Neuronal stem cell (in vitro differentiated cells): Measurements from ENCODE around the gene FKBP4.
A peak's percentile ranks its signal among the peaks of the same experiment; 100 is the strongest.

Experiments used
- DNase-seq: peaks from one replicate; pipeline ENCODE4 v3.0.0-alpha.2; 2013; ENCODE audit warnings: low spot score
- H2AFZ ChIP-seq: one replicate; pipeline ENCODE4 v1.6.1; 2013; ENCODE audit warnings: mild to moderate bottlenecking, low read length, inconsistent platforms
- H2AK5ac ChIP-seq: 2 replicates; pipeline ENCODE4 v1.6.1; 2013; ENCODE audit warnings: low read depth, mild to moderate bottlenecking, inconsistent platforms, low read length, moderate library complexity, mixed read lengths
- H2BK120ac ChIP-seq: 2 replicates; pipeline ENCODE4 v1.6.1; 2013; ENCODE audit warnings: low read depth, mild to moderate bottlenecking, inconsistent platforms, low read length, moderate library complexity, mixed read lengths
- H2BK12ac ChIP-seq: one replicate; pipeline ENCODE4 v1.6.1; 2013; ENCODE audit warnings: low read length, inconsistent platforms
- H2BK15ac ChIP-seq: 2 replicates; pipeline ENCODE4 v1.6.1; 2013; ENCODE audit warnings: mild to moderate bottlenecking, low read length, inconsistent platforms, mixed read lengths
- H2BK5ac ChIP-seq: one replicate; pipeline ENCODE4 v1.6.1; 2013; ENCODE audit warnings: inconsistent platforms, mild to moderate bottlenecking, low read length, moderate library complexity
- H3K14ac ChIP-seq: one replicate; pipeline ENCODE4 v1.6.1; 2013; ENCODE audit warnings: low read length, inconsistent platforms
- H3K18ac ChIP-seq: 2 replicates; pipeline ENCODE4 v1.6.1; 2013; ENCODE audit warnings: low read length, inconsistent platforms
- H3K23ac ChIP-seq: 2 replicates; pipeline ENCODE4 v1.6.1; 2013; ENCODE audit warnings: low read depth, mild to moderate bottlenecking, mixed read lengths, low read length, inconsistent platforms; ENCODE audit not compliant: poor library complexity
- H3K27ac ChIP-seq: replicated peaks from 3 replicates; pipeline ENCODE4 v1.5.1; 2013; ENCODE audit warnings: low read length, inconsistent platforms
- H3K27me3 ChIP-seq, 3 experiments: 2 replicates each; pipeline ENCODE4 v1.6.1; 2013; ENCODE audit warnings: low read length in 3 of 3, mild to moderate bottlenecking in 2 of 3, inconsistent platforms in 1 of 3, low read depth in 1 of 3, mixed read lengths in 1 of 3, moderate library complexity in 1 of 3; ENCODE audit not compliant: control insufficient read depth in 3 of 3, insufficient read depth in 3 of 3
- H3K36me3 ChIP-seq, 2 donors: replicated peaks in 1 of 2; 2 replicates each; pipeline ENCODE4 v1.6.1; 2013; ENCODE audit warnings: low read length in 2 of 2; ENCODE audit not compliant: control insufficient read depth in 2 of 2, insufficient read depth in 2 of 2
- H3K4ac ChIP-seq: 2 replicates; pipeline ENCODE4 v1.6.1; 2013; ENCODE audit warnings: inconsistent platforms, mild to moderate bottlenecking, low read length, moderate library complexity
- H3K4me1 ChIP-seq, 2 donors: 1 replicate in 1 of 2; 2 replicates in 1 of 2; pipeline ENCODE4 v1.6.1; 2013; ENCODE audit warnings: low read length in 2 of 2, low read depth in 1 of 2; ENCODE audit not compliant: control insufficient read depth in 2 of 2, insufficient read depth in 1 of 2
- H3K4me2 ChIP-seq: one replicate; pipeline ENCODE4 v1.6.1; 2013; ENCODE audit warnings: mild to moderate bottlenecking, low read length, inconsistent platforms; ENCODE audit not compliant: insufficient read depth, poor library complexity, severe bottlenecking
- H3K4me3 ChIP-seq, 2 donors: 2 replicates each; pipeline ENCODE4 v1.5.1; 2013; ENCODE audit warnings: low read length in 2 of 2, mild to moderate bottlenecking in 2 of 2, inconsistent platforms in 1 of 2, moderate library complexity in 1 of 2
- H3K79me1 ChIP-seq: one replicate; pipeline ENCODE4 v1.6.1; 2013; ENCODE audit warnings: low read depth, mild to moderate bottlenecking, inconsistent platforms, low read length, moderate library complexity
- H3K9ac ChIP-seq: one replicate; pipeline ENCODE4 v1.6.1; 2013; ENCODE audit warnings: mild to moderate bottlenecking, low read depth, low read length, inconsistent platforms; ENCODE audit not compliant: poor library complexity
- H3K9me3 ChIP-seq, 2 donors: replicated peaks in 1 of 2; 2 replicates each; pipeline versions ENCODE3 to v1.6.1; 2013; ENCODE audit warnings: low read length in 2 of 2, mild to moderate bottlenecking in 2 of 2, inconsistent platforms in 1 of 2, low read depth in 1 of 2, mixed read lengths in 1 of 2, moderate library complexity in 1 of 2; ENCODE audit not compliant: control insufficient read depth in 2 of 2, insufficient read depth in 1 of 2
- H4K8ac ChIP-seq: one replicate; pipeline ENCODE4 v1.6.1; 2013; ENCODE audit warnings: low read depth, mild to moderate bottlenecking, inconsistent platforms, low read length, moderate library complexity
- H4K91ac ChIP-seq: one replicate; pipeline ENCODE4 v1.6.1; 2013; ENCODE audit warnings: low read length, low read depth, mild to moderate bottlenecking, inconsistent platforms; ENCODE audit not compliant: poor library complexity
- WGBS, 2 donors: extraction: QIAGEN DNeasy Blood & Tissue Kit; methylation state at CpG; one replicate each; pipeline ENCODE4 v1.1.7; 2013; ENCODE audit warnings: missing lambda C conversion rate in 2 of 2, mixed read lengths in 1 of 2; ENCODE audit not compliant: insufficient read length in 2 of 2, insufficient replicate concordance in 1 of 2; ENCODE audit errors: extremely low coverage in 2 of 2; 5-methylcytosine and 5-hydroxymethylcytosine counted together

The FKBP4 gene

DNA sequence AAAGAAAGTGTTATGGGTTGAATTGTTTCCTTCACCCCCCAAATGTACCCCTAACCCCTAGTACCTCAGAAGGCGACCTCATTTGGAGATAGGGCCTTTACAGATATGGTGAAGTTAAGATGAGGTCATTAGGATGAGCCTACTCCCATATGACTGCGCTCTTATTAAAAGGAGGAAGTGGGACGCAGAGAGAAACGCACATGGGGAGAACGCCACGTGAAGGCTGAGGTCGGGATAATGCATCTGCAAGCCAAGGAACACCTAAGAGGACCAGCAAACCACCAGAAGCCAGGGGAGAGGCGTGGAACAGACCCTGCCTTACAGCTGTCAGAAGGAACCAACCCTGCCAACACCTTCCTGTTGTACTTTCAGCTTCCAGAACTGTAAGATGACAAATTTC, 41.8 kb downstream of the FKBP4 start:
- DNase-seq: no peak
- Histone ChIP-seq H3K9ac (no peak overlapping the region), H3K9me3 (no peaks in the 10 kb centered on the region), H2AK5ac (no peak overlapping the region), H2BK15ac (no peak overlapping the region), H3K27me3 (no peaks in the 10 kb centered on the region), H3K4me3 (no peak overlapping the region), H3K4me2 (no peak overlapping the region), H2BK120ac (no peak overlapping the region), H2AFZ (no peak overlapping the region), H4K8ac (no peak overlapping the region), H2BK5ac (no peak overlapping the region), H3K36me3 (peaks cover 0 to 6% of the 10 kb centered on the region in 2 donors), H3K18ac (no peak overlapping the region), H4K91ac (no peak overlapping the region), H3K23ac (no peak overlapping the region), H3K27ac (no peak overlapping the region), H3K4me1 (peaks cover 9 to 21% of the 10 kb centered on the region in 2 donors), H3K14ac (no peak overlapping the region), H2BK12ac (no peak overlapping the region), H3K4ac (no peak overlapping the region), H3K79me1 (no peaks in the 10 kb centered on the region)
- no CpG with 5 or more reads among the region's 8 CpGs for WGBS, 2 donors

GRCh38 chr12:2841056-2841650, 46.4 kb downstream of the FKBP4 start:
- no peak overlapping the region for H2BK120ac ChIP-seq
- H2BK5ac ChIP-seq: no peak overlapping the region
- H3K79me1 ChIP-seq: no peaks in the 10 kb centered on the region
- H3K9ac ChIP-seq: no peak overlapping the region
- no peaks in the 10 kb centered on the region for H3K9me3 ChIP-seq
- no peak overlapping the region for H3K4ac ChIP-seq
- H4K8ac ChIP-seq: no peak overlapping the region
- no peak overlapping the region for H3K14ac ChIP-seq
- no peak overlapping the region for H3K4me2 ChIP-seq
- H2AK5ac ChIP-seq: no peak overlapping the region
- H3K23ac ChIP-seq: no peak overlapping the region
- no peak overlapping the region for H2AFZ ChIP-seq
- no peak overlapping the region for H2BK15ac ChIP-seq
- peaks cover 0 to 2% of the 10 kb centered on the region in 2 donors for H3K36me3 ChIP-seq
- no peak overlapping the region for H2BK12ac ChIP-seq
- no CpG with 5 or more reads among the region's 9 CpGs for WGBS, 2 donors
- H3K18ac ChIP-seq: no peak overlapping the region
- no peak overlapping the region for H3K27ac ChIP-seq
- H3K4me3 ChIP-seq: no peak overlapping the region
- H4K91ac ChIP-seq: no peak overlapping the region
- peaks cover 10 to 15% of the 10 kb centered on the region in 2 donors for H3K4me1 ChIP-seq
- no peak for DNase-seq
- no peaks in the 10 kb centered on the region for H3K27me3 ChIP-seq

DNA sequence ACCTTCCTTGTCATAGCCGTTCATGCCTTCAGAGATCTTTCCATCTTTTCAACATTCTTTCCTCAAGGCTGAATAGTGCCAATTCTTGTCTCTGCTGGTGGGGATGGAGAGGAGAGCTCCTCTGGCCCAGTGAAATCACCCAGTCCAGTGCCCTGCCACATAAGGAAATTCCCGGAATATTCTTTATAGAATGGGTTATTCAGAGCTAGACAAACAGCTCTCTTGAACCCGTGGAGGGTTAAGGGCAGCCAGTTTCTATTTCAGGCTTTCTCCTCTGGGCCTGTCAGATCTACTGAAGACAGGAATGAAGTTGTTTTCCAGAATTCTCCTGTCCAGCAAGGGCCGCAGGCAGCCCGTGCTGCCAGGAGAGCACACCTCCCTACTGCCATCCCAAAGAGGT, 48.2 kb downstream of the FKBP4 start:
- Histone ChIP-seq H2AK5ac (no peak overlapping the region), H3K4ac (no peak overlapping the region), H3K18ac (no peak overlapping the region), H3K14ac (no peak overlapping the region), H3K23ac (no peak overlapping the region), H4K91ac (no peak overlapping the region), H3K4me2 (no peak overlapping the region), H3K27ac (no peak overlapping the region), H3K36me3 (no peaks in the 10 kb centered on the region), H2BK12ac (no peak overlapping the region), H2BK120ac (no peak overlapping the region), H2BK15ac (no peak overlapping the region), H4K8ac (no peak overlapping the region), H3K27me3 (no peaks in the 10 kb centered on the region), H3K4me3 (no peak overlapping the region), H3K9ac (no peak overlapping the region), H3K9me3 (no peaks in the 10 kb centered on the region), H3K79me1 (no peaks in the 10 kb centered on the region), H2AFZ (no peak overlapping the region), H2BK5ac (no peak overlapping the region), H3K4me1 (peaks cover 12 to 20% of the 10 kb centered on the region in 2 donors)
- WGBS, 2 donors: no CpG with 5 or more reads among the region's 5 CpGs
- DNase-seq: no peak

DNA sequence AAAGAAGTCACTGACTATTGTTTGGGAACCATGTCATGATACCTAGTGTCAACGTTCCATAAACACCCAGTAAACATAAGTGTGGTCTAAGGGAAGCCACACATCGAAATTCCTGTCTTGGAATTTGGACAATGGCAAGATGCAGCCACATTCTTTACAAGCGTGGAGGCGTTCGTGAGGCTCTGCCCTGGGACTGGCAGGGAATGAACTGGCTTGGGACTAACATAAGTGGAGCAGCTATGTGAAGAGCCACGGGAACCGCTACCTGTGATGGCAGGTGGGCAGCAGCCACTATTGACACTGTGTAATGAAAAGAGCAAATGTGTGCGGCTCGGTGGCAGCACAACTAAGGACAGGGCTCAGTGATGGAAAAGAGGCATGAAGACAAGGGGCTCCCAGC, 50.0 kb downstream of the FKBP4 start:
- Histone ChIP-seq H3K4me1 (peaks cover 30 to 32% of the 10 kb centered on the region in 2 donors), H2BK12ac (no peak overlapping the region), H2AFZ (peak overlapping the region; percentile 81), H2BK5ac (no peak overlapping the region), H3K18ac (no peak overlapping the region), H4K8ac (no peak overlapping the region), H3K9ac (no peak overlapping the region), H3K27me3 (no peaks in the 10 kb centered on the region), H3K23ac (no peak overlapping the region), H3K4ac (no peak overlapping the region), H3K14ac (no peak overlapping the region), H3K79me1 (no peaks in the 10 kb centered on the region), H2AK5ac (no peak overlapping the region), H2BK15ac (no peak overlapping the region), H2BK120ac (no peak overlapping the region), H3K4me2 (no peak overlapping the region), H3K27ac (no peak overlapping the region), H3K9me3 (no peaks in the 10 kb centered on the region), H3K36me3 (no peaks in the 10 kb centered on the region), H3K4me3 (no peak overlapping the region), H4K91ac (no peak overlapping the region)
- DNase-seq: no peak
- WGBS, 2 donors: no CpG with 5 or more reads among the region's 9 CpGs
